ENCODE data around the gene ATAD3C. TPM values are rescaled to one million over a fixed set of nuclear protein-coding genes. Genes with fewer than 3 reads are reported as not detected.
A peak's percentile ranks its signal among the peaks of the same experiment; 100 is the strongest.

Gene ATAD3C
- total and polyA plus RNA-seq, 7 experiments from 2014 or later, result 0.61 to 2.0 (median 1.3) TPM

GRCh38 chr1:1418464-1419362 lies 30.8 kb upstream of the ATAD3C start:
- Histone ChIP-seq H3K27ac (ENCODE audit: low read depth, low read length) (no peak overlapping the region), H3K36me3 (ENCODE audit: control insufficient read depth in 2 of 3, insufficient read depth in 3 of 3, low read length in 3 of 3) (no peaks in the 10 kb centered on the region), H3K4me3 (ENCODE audit: low read length) (no peak overlapping the region), H3K4me1 (ENCODE audit: control insufficient read depth in 2 of 2, insufficient read depth in 2 of 2, low read length in 2 of 2) (no peaks in the 10 kb centered on the region), H3K9me3 (ENCODE audit: control insufficient read depth in 2 of 3, low read length in 3 of 3) (no peaks in the 10 kb centered on the region), H3K27me3 (ENCODE audit: control insufficient read depth in 2 of 2, insufficient read depth in 2 of 2, low read length in 2 of 2) (no peaks in the 10 kb centered on the region)
- intact Hi-C loops (cut with micrococcal nuclease), result no loop called here
- POLR2A ChIA-PET, result interaction anchor here (0.8 kb wide), 1 partner anchor 114 kb away, joined by 3 read pairs; no protein-coding TSS in a partner anchor
- Mint-ChIP-seq H3K36me3 (no peaks in the 10 kb centered on the region), H3K4me3 (peak overlapping the region in 6 of 10 donors; percentile 21 to 49 (median 38)), H3K27me3 (peaks cover 0 to 23% (median 10%) of the 10 kb centered on the region in 5 donors), H3K9me3 (peaks cover 0 to 2% (median 0%) of the 10 kb centered on the region in 11 donors), H3K27ac (no peak overlapping the region), H3K4me1 (peaks cover 0 to 4% (median 0%) of the 10 kb centered on the region in 7 donors)
- CTCF ChIA-PET, result interaction anchor here (1.2 kb wide), 1 partner anchor 43 kb away, joined by 4 read pairs; the partner anchor contains the start of gene AURKAIP1
- no peak for DNase-seq
- no peak for ATAC-seq

- Mint-ChIP-seq H3K27ac (no peak overlapping the region), H3K9me3 (peaks cover 0 to 2% (median 0%) of the 10 kb centered on the region in 11 donors), H3K27me3 (peaks cover 0 to 23% (median 10%) of the 10 kb centered on the region in 5 donors), H3K4me3 (peak overlapping the region in 2 of 10 donors; percentile 25 to 38), H3K36me3 (no peaks in the 10 kb centered on the region), H3K4me1 (peaks cover 0 to 4% (median 0%) of the 10 kb centered on the region in 7 donors)
- Histone ChIP-seq H3K27ac (ENCODE audit: low read depth, low read length) (no peak overlapping the region), H3K36me3 (ENCODE audit: control insufficient read depth in 2 of 3, insufficient read depth in 3 of 3, low read length in 3 of 3) (no peaks in the 10 kb centered on the region), H3K4me3 (ENCODE audit: low read length) (no peak overlapping the region), H3K4me1 (ENCODE audit: control insufficient read depth in 2 of 2, insufficient read depth in 2 of 2, low read length in 2 of 2) (no peaks in the 10 kb centered on the region), H3K27me3 (ENCODE audit: control insufficient read depth in 2 of 2, insufficient read depth in 2 of 2, low read length in 2 of 2) (no peaks in the 10 kb centered on the region), H3K9me3 (ENCODE audit: control insufficient read depth in 2 of 3, low read length in 3 of 3) (no peaks in the 10 kb centered on the region)
- no peak for DNase-seq
- intact Hi-C loops (cut with micrococcal nuclease), result no loop called here
- CTCF ChIA-PET, result interaction anchor here (1.2 kb wide), 1 partner anchor 44 kb away, joined by 4 read pairs; the partner anchor contains the start of gene AURKAIP1
- POLR2A ChIA-PET, result no interaction called here
- ATAC-seq, result no peak
Observed at GRCh38 chr1:1419363-1419812, 30.1 kb upstream of the ATAD3C start.

- DNase-seq (no peak), ATAC-seq (peak; percentile 60)
- ChIA-PET CTCF (interaction anchor here (1.2 kb wide), 1 partner anchor 45 kb away, joined by 4 read pairs; the partner anchor contains the start of gene AURKAIP1), POLR2A (no interaction called here)
- H3K36me3 ChIP-seq (ENCODE audit: control insufficient read depth in 2 of 3, insufficient read depth in 3 of 3, low read length in 3 of 3), result no peaks in the 10 kb centered on the region
- no peaks in the 10 kb centered on the region for H3K27me3 ChIP-seq (ENCODE audit: control insufficient read depth in 2 of 2, insufficient read depth in 2 of 2, low read length in 2 of 2)
- peaks cover 0 to 4% (median 0%) of the 10 kb centered on the region in 7 donors for H3K4me1 Mint-ChIP-seq
- no peaks in the 10 kb centered on the region for H3K4me1 ChIP-seq (ENCODE audit: control insufficient read depth in 2 of 2, insufficient read depth in 2 of 2, low read length in 2 of 2)
- H3K27me3 Mint-ChIP-seq, result peaks cover 0 to 27% (median 11%) of the 10 kb centered on the region in 5 donors
- no peaks in the 10 kb centered on the region for H3K36me3 Mint-ChIP-seq
- H3K27ac ChIP-seq (ENCODE audit: low read depth, low read length), result no peak overlapping the region
- H3K4me3 Mint-ChIP-seq, result peak overlapping the region in 1 of 10 donors; percentile 70
- no peaks in the 10 kb centered on the region for H3K9me3 ChIP-seq (ENCODE audit: control insufficient read depth in 2 of 3, low read length in 3 of 3)
- H3K4me3 ChIP-seq (ENCODE audit: low read length), result no peak overlapping the region
- intact Hi-C loops (cut with micrococcal nuclease), result no loop called here
- H3K27ac Mint-ChIP-seq, result no peak overlapping the region
- peaks cover 0 to 2% (median 0%) of the 10 kb centered on the region in 11 donors for H3K9me3 Mint-ChIP-seq
Observed at GRCh38 chr1:1419813-1420653, 29.5 kb upstream of the ATAD3C start.

GRCh38 chr1:1420654-1421141 lies 28.8 kb upstream of the ATAD3C start:
- POLR2A ChIA-PET, result interaction anchor here (0.7 kb wide), 1 partner anchor 11 kb away, joined by 3 read pairs; no protein-coding TSS in a partner anchor
- no peak for ATAC-seq
- Histone ChIP-seq H3K9me3 (ENCODE audit: control insufficient read depth in 2 of 3, low read length in 3 of 3) (no peaks in the 10 kb centered on the region), H3K4me3 (ENCODE audit: low read length) (no peak overlapping the region), H3K36me3 (ENCODE audit: control insufficient read depth in 2 of 3, insufficient read depth in 3 of 3, low read length in 3 of 3) (no peaks in the 10 kb centered on the region), H3K27me3 (ENCODE audit: control insufficient read depth in 2 of 2, insufficient read depth in 2 of 2, low read length in 2 of 2) (no peaks in the 10 kb centered on the region), H3K27ac (ENCODE audit: low read depth, low read length) (no peak overlapping the region), H3K4me1 (ENCODE audit: control insufficient read depth in 2 of 2, insufficient read depth in 2 of 2, low read length in 2 of 2) (no peaks in the 10 kb centered on the region)
- intact Hi-C loops (cut with micrococcal nuclease), result no loop called here
- Mint-ChIP-seq H3K4me1 (peaks cover 0 to 4% (median 0%) of the 10 kb centered on the region in 7 donors), H3K9me3 (peaks cover 0 to 2% (median 0%) of the 10 kb centered on the region in 11 donors), H3K36me3 (no peaks in the 10 kb centered on the region), H3K27me3 (peaks cover 0 to 31% (median 16%) of the 10 kb centered on the region in 5 donors), H3K27ac (no peak overlapping the region), H3K4me3 (peak overlapping the region in 3 of 10 donors; percentile 41 to 70 (median 48))
- CTCF ChIA-PET, result no interaction called here
- no peak for DNase-seq

- peaks cover 0 to 2% (median 0%) of the 10 kb centered on the region in 11 donors for H3K9me3 Mint-ChIP-seq
- POLR2A ChIA-PET, result interaction anchor here (0.5 to 0.7 kb wide), 2 partner anchors 10 to 18 kb away, joined by 3 read pairs; no protein-coding TSS in a partner anchor
- no peak for ATAC-seq
Observed at GRCh38 chr1:1421147-1421906, 28.2 kb upstream of the ATAD3C start, which contains the start of gene ANKRD65. Gene ANKRD65 (minus strand): TSS chr1:1421276. CDS start chr1:1421005, 271 bp downstream.

More at GRCh38 chr1:1421147-1421906, 28.2 kb upstream of the ATAD3C start, which contains the start of gene ANKRD65:
- intact Hi-C loops (cut with micrococcal nuclease), result no loop called here
- CTCF ChIA-PET, result no interaction called here
- no peak within 1 kb of the TSS for H3K27ac Mint-ChIP-seq
- Histone ChIP-seq H3K4me1 (ENCODE audit: control insufficient read depth in 2 of 2, insufficient read depth in 2 of 2, low read length in 2 of 2) (no peaks in the 10 kb centered on the region), H3K27ac (ENCODE audit: low read depth, low read length) (no peak within 1 kb of the TSS), H3K36me3 (ENCODE audit: control insufficient read depth in 2 of 3, insufficient read depth in 3 of 3, low read length in 3 of 3) (no peaks in the 10 kb centered on the region), H3K27me3 (ENCODE audit: control insufficient read depth in 2 of 2, insufficient read depth in 2 of 2, low read length in 2 of 2) (no peaks in the 10 kb centered on the region), H3K4me3 (ENCODE audit: low read length) (no peak within 1 kb of the TSS), H3K9me3 (ENCODE audit: control insufficient read depth in 2 of 3, low read length in 3 of 3) (no peaks in the 10 kb centered on the region)
- no peaks in the 10 kb centered on the region for H3K36me3 Mint-ChIP-seq
- H3K27me3 Mint-ChIP-seq, result peaks cover 0 to 33% (median 21%) of the 10 kb centered on the region in 5 donors
- peaks cover 0 to 6% (median 0%) of the 10 kb centered on the region in 7 donors for H3K4me1 Mint-ChIP-seq
- H3K4me3 Mint-ChIP-seq, result peak within 1 kb of the TSS in 5 of 10 donors; percentile 41 to 70 (median 48)
- DNase-seq, result no peak
